ENCODE data around the gene HNRNPDL. TPM values are rescaled to one million over a fixed set of nuclear protein-coding genes. Genes with fewer than 3 reads are reported as not detected.
"Not testable (repeated sequence)": the region's sequence is repeated elsewhere in the genome, so short reads cannot be mapped to it uniquely, and the experiment has no call there.

The HNRNPDL gene
- polyA plus RNA-seq, 3 donors, result 89.8 to 294 (median 112) TPM

GRCh38 chr4:82397527-82397926 lies 32.7 kb downstream of the HNRNPDL start:
- Histone ChIP-seq H3K9ac (ENCODE audit: insufficient read depth, low read length, poor library complexity, severe bottlenecking) (no peak overlapping the region), H3K4me1 (ENCODE audit: control insufficient read depth in 1 of 2, insufficient read depth in 2 of 2, low read length in 2 of 2) (no peaks in the 10 kb centered on the region), H3K27ac (ENCODE audit: low read depth in 1 of 2, low read length in 2 of 2) (no peak overlapping the region), H3K27me3 (ENCODE audit: control insufficient read depth in 2 of 2, insufficient read depth in 2 of 2, low read length in 2 of 2) (no peaks in the 10 kb centered on the region), H3K9me3 (replicated peaks in 1 of 2; ENCODE audit: control insufficient read depth in 1 of 2, insufficient read depth in 1 of 2, low read length in 2 of 2) (no peaks in the 10 kb centered on the region), H3K4me3 (replicated peaks in 1 of 3; ENCODE audit: low read depth in 2 of 3, low read length in 3 of 3) (no peak overlapping the region), H3K4me2 (replicated peaks; ENCODE audit: extremely low read depth, low read length, poor library complexity, severe bottlenecking) (no peak overlapping the region), H4K20me1 (ENCODE audit: insufficient read depth, low read length) (no peaks in the 10 kb centered on the region), H2AFZ (ENCODE audit: insufficient read depth, low read depth, low read length, poor library complexity, severe bottlenecking) (no peak overlapping the region), H3K79me2 (ENCODE audit: insufficient read depth, low read length) (no peaks in the 10 kb centered on the region), H3K36me3 (replicated peaks in 1 of 2; ENCODE audit: control insufficient read depth in 1 of 2, insufficient read depth in 2 of 2, low read length in 2 of 2) (no peaks in the 10 kb centered on the region)
- TF ChIP-seq, protein P1, sequence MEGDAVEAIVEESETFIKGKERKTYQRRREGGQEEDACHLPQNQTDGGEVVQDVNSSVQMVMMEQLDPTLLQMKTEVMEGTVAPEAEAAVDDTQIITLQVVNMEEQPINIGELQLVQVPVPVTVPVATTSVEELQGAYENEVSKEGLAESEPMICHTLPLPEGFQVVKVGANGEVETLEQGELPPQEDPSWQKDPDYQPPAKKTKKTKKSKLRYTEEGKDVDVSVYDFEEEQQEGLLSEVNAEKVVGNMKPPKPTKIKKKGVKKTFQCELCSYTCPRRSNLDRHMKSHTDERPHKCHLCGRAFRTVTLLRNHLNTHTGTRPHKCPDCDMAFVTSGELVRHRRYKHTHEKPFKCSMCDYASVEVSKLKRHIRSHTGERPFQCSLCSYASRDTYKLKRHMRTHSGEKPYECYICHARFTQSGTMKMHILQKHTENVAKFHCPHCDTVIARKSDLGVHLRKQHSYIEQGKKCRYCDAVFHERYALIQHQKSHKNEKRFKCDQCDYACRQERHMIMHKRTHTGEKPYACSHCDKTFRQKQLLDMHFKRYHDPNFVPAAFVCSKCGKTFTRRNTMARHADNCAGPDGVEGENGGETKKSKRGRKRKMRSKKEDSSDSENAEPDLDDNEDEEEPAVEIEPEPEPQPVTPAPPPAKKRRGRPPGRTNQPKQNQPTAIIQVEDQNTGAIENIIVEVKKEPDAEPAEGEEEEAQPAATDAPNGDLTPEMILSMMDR (IDR thresholded peaks at IDR 0.05), result no peak
- H3K27me3 Mint-ChIP-seq (ENCODE audit: low read depth in 3 of 3), result no peaks in the 10 kb centered on the region
- no peak overlapping the region for H3K27ac Mint-ChIP-seq
- H3K4me1 Mint-ChIP-seq, result no peaks in the 10 kb centered on the region
- intact Hi-C loops (cut with micrococcal nuclease), result no loop called here
- no peak for DNase-seq
- 100% methylated on average over 3 of the region's 3 CpGs for WGBS (ENCODE audit: insufficient coverage)
- H3K9me3 Mint-ChIP-seq, result no peaks in the 10 kb centered on the region
- no peaks in the 10 kb centered on the region for H3K36me3 Mint-ChIP-seq
- H3K4me3 Mint-ChIP-seq, result no peak overlapping the region

GRCh38 chr4:82394896-82395295 lies 35.4 kb downstream of the HNRNPDL start:
- peaks cover 0 to 2% (median 2%) of the 10 kb centered on the region in 3 donors for H3K27me3 Mint-ChIP-seq (ENCODE audit: low read depth in 3 of 3)
- no peak overlapping the region for H3K4me3 Mint-ChIP-seq
- H3K9me3 Mint-ChIP-seq, result no peaks in the 10 kb centered on the region
- Histone ChIP-seq H4K20me1 (ENCODE audit: insufficient read depth, low read length) (no peaks in the 10 kb centered on the region), H3K9me3 (replicated peaks in 1 of 2; ENCODE audit: control insufficient read depth in 1 of 2, insufficient read depth in 1 of 2, low read length in 2 of 2) (no peaks in the 10 kb centered on the region), H3K27ac (ENCODE audit: low read depth in 1 of 2, low read length in 2 of 2) (no peak overlapping the region), H3K27me3 (ENCODE audit: control insufficient read depth in 2 of 2, insufficient read depth in 2 of 2, low read length in 2 of 2) (no peaks in the 10 kb centered on the region), H3K4me2 (replicated peaks; ENCODE audit: extremely low read depth, low read length, poor library complexity, severe bottlenecking) (no peak overlapping the region), H3K4me1 (ENCODE audit: control insufficient read depth in 1 of 2, insufficient read depth in 2 of 2, low read length in 2 of 2) (no peaks in the 10 kb centered on the region), H3K36me3 (replicated peaks in 1 of 2; ENCODE audit: control insufficient read depth in 1 of 2, insufficient read depth in 2 of 2, low read length in 2 of 2) (no peaks in the 10 kb centered on the region), H3K79me2 (ENCODE audit: insufficient read depth, low read length) (no peaks in the 10 kb centered on the region), H3K9ac (ENCODE audit: insufficient read depth, low read length, poor library complexity, severe bottlenecking) (no peak overlapping the region), H2AFZ (ENCODE audit: insufficient read depth, low read depth, low read length, poor library complexity, severe bottlenecking) (no peak overlapping the region), H3K4me3 (replicated peaks in 1 of 3; ENCODE audit: low read depth in 2 of 3, low read length in 3 of 3) (no peak overlapping the region)
- WGBS (ENCODE audit: insufficient coverage), result 93% methylated on average over 1 of the region's 3 CpGs
- H3K27ac Mint-ChIP-seq, result no peak overlapping the region
- no peaks in the 10 kb centered on the region for H3K36me3 Mint-ChIP-seq
- no peaks in the 10 kb centered on the region for H3K4me1 Mint-ChIP-seq
- no peak for DNase-seq
- TF ChIP-seq, protein P1 (IDR thresholded peaks at IDR 0.05), result no peak
- intact Hi-C loops (cut with micrococcal nuclease), result no loop called here

DNA sequence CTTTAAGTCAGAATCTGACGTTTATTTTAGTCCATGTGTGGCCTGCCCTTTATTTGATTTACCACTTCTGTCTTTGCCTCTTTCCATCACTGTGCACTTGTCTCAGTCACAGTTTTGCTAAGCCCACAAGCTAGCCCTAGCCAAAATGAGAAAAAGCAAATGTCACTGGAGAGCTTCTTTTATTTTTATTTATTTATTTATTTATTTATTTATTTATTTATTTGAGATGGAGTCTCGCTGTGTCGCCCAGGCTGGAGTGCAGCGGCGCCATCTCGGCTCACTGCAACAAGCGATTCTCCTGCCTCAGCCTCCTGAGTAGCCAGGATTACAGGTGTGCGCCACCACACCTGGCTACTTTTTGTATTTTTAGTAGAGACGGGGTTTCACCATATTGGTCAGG lies 40.2 kb downstream of the HNRNPDL start:
- H3K27me3 Mint-ChIP-seq (ENCODE audit: low read depth in 3 of 3); H3K4me3 Mint-ChIP-seq; H3K4me3 ChIP-seq (replicated peaks in 1 of 3; ENCODE audit: low read depth in 2 of 3, low read length in 3 of 3); H3K27ac Mint-ChIP-seq; H3K27ac ChIP-seq (ENCODE audit: low read depth in 1 of 2, low read length in 2 of 2); H3K9ac ChIP-seq (ENCODE audit: insufficient read depth, low read length, poor library complexity, severe bottlenecking); H2AFZ ChIP-seq (ENCODE audit: insufficient read depth, low read depth, low read length, poor library complexity, severe bottlenecking); H4K20me1 ChIP-seq (ENCODE audit: insufficient read depth, low read length); intact Hi-C loops (cut with micrococcal nuclease); H3K27me3 ChIP-seq (ENCODE audit: control insufficient read depth in 2 of 2, insufficient read depth in 2 of 2, low read length in 2 of 2); H3K9me3 ChIP-seq (replicated peaks in 1 of 2; ENCODE audit: control insufficient read depth in 1 of 2, insufficient read depth in 1 of 2, low read length in 2 of 2); H3K36me3 Mint-ChIP-seq; H3K4me1 Mint-ChIP-seq; H3K9me3 Mint-ChIP-seq; H3K4me1 ChIP-seq (ENCODE audit: control insufficient read depth in 1 of 2, insufficient read depth in 2 of 2, low read length in 2 of 2); DNase-seq; H3K4me2 ChIP-seq (replicated peaks; ENCODE audit: extremely low read depth, low read length, poor library complexity, severe bottlenecking); H3K36me3 ChIP-seq (replicated peaks in 1 of 2; ENCODE audit: control insufficient read depth in 1 of 2, insufficient read depth in 2 of 2, low read length in 2 of 2); H3K79me2 ChIP-seq (ENCODE audit: insufficient read depth, low read length): not testable (repeated sequence)
- WGBS (ENCODE audit: insufficient coverage), result 88% methylated on average over 7 of the region's 9 CpGs
